HG02840 (cell line): ENCODE results near the gene TPT1.
"Not testable (repeated sequence)": the region's sequence is repeated elsewhere in the genome, so short reads cannot be mapped to it uniquely, and the experiment has no call there.

Experiments
- ATAC-seq: cut with Tn5 transposase; IDR thresholded peaks from one replicate; pipeline ENCODE4 v1.9.1; 2021; ENCODE audit warnings: mild to moderate bottlenecking, moderate library complexity, moderate number of reproducible peaks; ENCODE audit not compliant: unreplicated experiment, low FRiP score

The TPT1 gene

GRCh38 chr13:45306966-45307365 lies 34.0 kb downstream of the TPT1 start:
- ATAC-seq: no peak

GRCh38 chr13:45305079-45305478 lies 35.9 kb downstream of the TPT1 start:
- ATAC-seq: no peak

GRCh38 chr13:45303866-45304265 lies 37.1 kb downstream of the TPT1 start:
- ATAC-seq: no peak

GRCh38 chr13:45303026-45303425 lies 38.0 kb downstream of the TPT1 start:
- no peak for ATAC-seq

- no peak for ATAC-seq
These were observed 38.5 kb downstream of the TPT1 start for GRCh38 chr13:45302507-45302906.

- no peak for ATAC-seq
These were observed 39.7 kb downstream of the TPT1 start for GRCh38 chr13:45301263-45301662.

GRCh38 chr13:45300190-45300985 lies 40.6 kb downstream of the TPT1 start:
- ATAC-seq: no peak

GRCh38 chr13:45299194-45299593 lies 41.8 kb downstream of the TPT1 start:
- ATAC-seq: no peak

- ATAC-seq: not testable (repeated sequence)
These were observed 42.4 kb downstream of the TPT1 start for GRCh38 chr13:45298550-45298949.

- no peak for ATAC-seq
These were observed 42.8 kb downstream of the TPT1 start for GRCh38 chr13:45298206-45298505.

- ATAC-seq: no peak
These were observed 43.4 kb downstream of the TPT1 start for GRCh38 chr13:45297456-45298205.

GRCh38 chr13:45296259-45296658 lies 44.7 kb downstream of the TPT1 start:
- ATAC-seq: no peak

- no peak for ATAC-seq
These were observed 45.4 kb downstream of the TPT1 start for GRCh38 chr13:45295536-45295935.

- ATAC-seq: no peak
These were observed 48.8 kb downstream of the TPT1 start for GRCh38 chr13:45292176-45292575.

GRCh38 chr13:45289936-45290563 lies 50.9 kb downstream of the TPT1 start:
- no peak for ATAC-seq
